GM12878 (cell line): ENCODE results near the gene CEP97. TPM values are rescaled to one million over a fixed set of nuclear protein-coding genes. Genes with fewer than 3 reads are reported as not detected.

Experiments
- ATAC-seq: fragments of 200-7000 bp; cut with Tn5 transposase; 3 replicates; pipeline ENCODE4 v1.9.1; 2020; ENCODE audit warnings: mild to moderate bottlenecking, moderate library complexity
- BruUV-seq: library from RNA; stranded (reverse); fragments of 400-500 nt; replicated peaks from 2 replicates; lab custom pipeline; 2021; lab: Mats Ljungman, UMichigan
- CTCF ChIA-PET: fragments of 300-600 bp; sonication (Branson Sonifier 250); formaldehyde crosslinking; extraction: SDS; loops from one replicate; lab custom pipeline; 2021; ENCODE audit warnings: inconsistent platforms; lab: Yijun Ruan, JAX
- POLR2A ChIA-PET: fragments of 350-600 bp; formaldehyde crosslinking; extraction: SDS; loops from one replicate; lab custom pipeline; 2021; ENCODE audit warnings: inconsistent platforms; lab: Charles Lee
- RAD21 ChIA-PET: fragments of 300-600 bp; sonication (Branson Sonifier 250); formaldehyde crosslinking; loops from one replicate; lab custom pipeline; 2023; ENCODE audit warnings: antibody characterized with exemption; ENCODE audit not compliant: unreplicated experiment; lab: Charles Lee
- SMC1A ChIA-PET: fragments of 300-600 bp; sonication (Branson Sonifier 250); formaldehyde crosslinking; loops from one replicate; lab custom pipeline; 2023; ENCODE audit not compliant: unreplicated experiment, uncharacterized antibody; lab: Charles Lee
- DNase-seq: peaks from one replicate; pipeline ENCODE4 v3.0.0-alpha.2; 2011; ENCODE audit warnings: low read depth, low spot score
- FAIRE-seq: peaks from 3 replicates; lab custom pipeline; 2011; peaks lifted over from hg19 to GRCh38; lab: Jason Lieb, UNC
- H2AFZ ChIP-seq: 2 replicates; pipeline ENCODE4 v1.6.0; 2011; ENCODE audit warnings: low read depth, low read length, control low read depth; ENCODE audit not compliant: control insufficient read depth
- H3K27ac ChIP-seq: 2 replicates; pipeline ENCODE4 v1.5.1; 2011; ENCODE audit warnings: control low read depth; ENCODE audit not compliant: control insufficient read depth, insufficient read depth
- H3K27me3 ChIP-seq, 2 experiments: replicated peaks in 1 of 2; 2 replicates each; pipeline versions ENCODE4 v1.6.0 to v1.6.1; 2011; ENCODE audit warnings: low read length in 1 of 2; ENCODE audit not compliant: control insufficient read depth in 2 of 2, insufficient read depth in 2 of 2
- H3K36me3 ChIP-seq, 2 experiments: 2 replicates each; pipeline ENCODE4 v1.5.1; 2011; ENCODE audit warnings: low read length in 1 of 2; ENCODE audit not compliant: control insufficient read depth in 2 of 2, insufficient read depth in 2 of 2
- H3K4me1 ChIP-seq: 2 replicates; pipeline ENCODE4 v1.6.1; 2011; ENCODE audit warnings: mild to moderate bottlenecking, low read length, moderate library complexity, mixed read lengths; ENCODE audit not compliant: control insufficient read depth, insufficient read depth
- H3K4me2 ChIP-seq: 2 replicates; pipeline ENCODE4 v1.6.0; 2011; ENCODE audit warnings: control low read depth; ENCODE audit not compliant: control insufficient read depth, insufficient read depth
- H3K4me3 ChIP-seq: fragments of 200-600 bp; sonication (generic); 2 replicates; pipeline ENCODE4 v1.5.1; 2016
- H3K79me2 ChIP-seq: 2 replicates; pipeline ENCODE4 v1.6.0; 2011; ENCODE audit warnings: low read length; ENCODE audit not compliant: control insufficient read depth, insufficient read depth
- H3K9ac ChIP-seq: 2 replicates; pipeline ENCODE4 v1.8.0; 2011; ENCODE audit warnings: low read length, control low read depth, mixed read lengths; ENCODE audit not compliant: control insufficient read depth, insufficient read depth
- H3K9me3 ChIP-seq: replicated peaks from 3 replicates; pipeline ENCODE4 v1.5.1; 2011; ENCODE audit warnings: mild to moderate bottlenecking, low read length; ENCODE audit not compliant: control insufficient read depth, insufficient read depth
- H4K20me1 ChIP-seq: 2 replicates; pipeline ENCODE4 v1.6.0; 2011; ENCODE audit not compliant: control insufficient read depth, insufficient read depth
- EED ChIP-seq: sonication (generic); IDR thresholded peaks from 2 replicates; pipeline ENCODE4 v1.6.1; 2016; ENCODE audit warnings: antibody characterized with exemption, low read depth
- SMAD5 ChIP-seq: IDR thresholded peaks from 2 replicates; pipeline ENCODE4 v1.6.1; 2016; ENCODE audit warnings: antibody characterized with exemption, low read depth
- SPI1 ChIP-seq: IDR thresholded peaks from 2 replicates; pipeline ENCODE4 v1.6.1; 2011; ENCODE audit warnings: low read depth, mild to moderate bottlenecking, low read length, moderate library complexity, borderline replicate concordance; ENCODE audit not compliant: insufficient read depth
- WGBS: methylation state at CpG from one replicate; pipeline ENCODE4 v1.1.6; 2016; ENCODE audit warnings: low lambda C conversion rate; ENCODE audit not compliant: insufficient replicate concordance, insufficient coverage; ENCODE audit errors: missing lambda C conversion rate; 5-methylcytosine and 5-hydroxymethylcytosine counted together
- in situ Hi-C: fragments of 300-500 bp; cut with MboI; formaldehyde crosslinking; loops from 9 replicates; pipeline ENCODE4 v1.14.3; 2018; ENCODE audit warnings: mixed read lengths
- intact Hi-C: fragments of 100-400 bp; cut with micrococcal nuclease; formaldehyde crosslinking; loops from one replicate; pipeline ENCODE4 v1.14.2; 2022; ENCODE audit not compliant: unreplicated experiment
- polyA plus RNA-seq, 11 experiments: library from polyadenylated mRNA; depleted of rRNA in 4 of 11; unstranded in 6 of 11; stranded (reverse) in 5 of 11; fragments of >200 nt; fragmentation: Nextera tagmentation in 4 of 11; fragmentation: Illumina TruSeq in 1 of 11; extraction: Ambion mirVana in 4 of 11; extraction: Trizol in 1 of 11; gene quantifications; 1 replicate in 1 of 11; 2 replicates in 10 of 11; pipeline versions ENCODE4 v1.2.1 to v1.2.3, GENCODE V29; 2011 to 2016; ENCODE audit warnings: inconsistent platforms in 2 of 11, missing spikeins in 2 of 11, low read depth in 1 of 11
- total RNA-seq, 4 experiments: library from RNA; depleted of rRNA in 3 of 4; stranded (reverse); fragments of >200 nt in 3 of 4; fragmentation: Illumina TruSeq in 1 of 4; extraction: Trizol in 1 of 4; gene quantifications; 2 replicates each; pipeline versions ENCODE4 v1.2.1 to v1.2.3, GENCODE V29; 2013 to 2021
- TF ChIP-seq, protein P1 (sequence below): fragments of 450-650 bp; IDR thresholded peaks from 2 replicates; pipeline ENCODE4 v1.6.1; 2017; ENCODE audit warnings: mild to moderate bottlenecking
- TF ChIP-seq, protein P2 (sequence below): fragments of 450-650 bp; IDR thresholded peaks from 2 replicates; pipeline ENCODE4 v1.6.1; 2016; ENCODE audit warnings: mild to moderate bottlenecking
- TF ChIP-seq, protein P3 (sequence below): fragments of 450-650 bp; IDR thresholded peaks from 2 replicates; pipeline ENCODE4 v1.6.1; 2016; ENCODE audit warnings: mild to moderate bottlenecking, moderate library complexity, borderline replicate concordance

CEP97 gene
- total and polyA plus RNA-seq, 10 of the 15 experiments (the other 5 are each of a cell fraction or from before 2014, with no cell fraction given): 1.9 to 13.7 (median 5.8) TPM

DNA sequence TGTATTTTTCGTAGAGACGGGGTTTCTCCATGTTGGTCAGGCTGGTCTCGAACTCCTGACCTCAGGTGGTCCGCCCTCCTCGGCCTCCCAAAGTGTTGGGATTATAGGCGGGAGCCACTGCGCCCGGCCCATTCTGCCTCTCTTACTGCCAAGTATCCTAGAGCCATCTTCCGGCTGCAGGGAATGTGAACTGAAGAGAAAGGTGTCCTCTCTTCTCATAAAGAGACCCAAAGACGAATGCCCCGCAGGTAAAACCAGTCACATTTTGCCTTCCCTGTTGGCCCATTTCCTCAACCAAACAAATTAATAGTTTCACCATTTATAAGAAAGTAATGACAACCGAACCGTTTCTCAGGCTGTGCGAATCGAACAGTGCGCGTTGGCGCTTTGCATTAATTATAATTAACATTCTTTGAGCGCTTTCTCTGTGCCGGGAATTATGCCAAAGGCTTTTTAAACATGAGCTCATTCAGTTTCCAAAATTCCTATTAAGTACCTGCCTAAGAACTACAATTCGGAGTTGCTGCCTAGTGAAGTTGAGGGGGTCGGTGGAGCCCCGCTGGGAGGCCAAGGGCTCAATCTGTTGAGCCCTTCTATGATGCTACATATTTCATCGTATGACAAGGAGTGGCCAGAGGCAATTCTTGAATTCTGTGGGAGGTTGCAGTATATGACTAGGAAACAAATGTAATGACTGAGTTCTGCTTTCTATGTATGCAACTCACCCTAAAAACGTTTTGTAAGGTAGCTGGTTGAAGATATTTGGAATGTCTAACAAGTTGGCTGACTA is 37.1 kb upstream of the CEP97 start:
- H3K27ac ChIP-seq: peak overlapping the region; percentile 76
- RAD21 ChIA-PET: interaction anchor here (1.1 to 1.2 kb wide), 2 partner anchors 10 to 37 kb away, joined by 3 to 8 read pairs; partner anchors contain the start of genes CEP97 and ZBTB11
- in situ Hi-C loops: loop anchor here (5.0 kb wide), 1 partner anchor 540 kb away; no protein-coding TSS in a partner anchor
- H3K4me3 ChIP-seq: peak overlapping the region; percentile 76
- intact Hi-C loops: no loop called here
- H4K20me1 ChIP-seq: no peaks in the 10 kb centered on the region; the same call in 1 of the 2 replicates
- POLR2A ChIA-PET: interaction anchor here (0.5 to 4.4 kb wide), 5 partner anchors 11 to 1194 kb away, joined by 4 to 46 read pairs (median 4); partner anchors contain the start of genes CEP97 and ZBTB11
- H3K36me3 ChIP-seq: peaks cover 0 to 11% of the 10 kb centered on the region in 2 experiments; a peak in 1 of 4 replicates
- no peaks in the 10 kb centered on the region for H3K27me3 ChIP-seq
- H3K9ac ChIP-seq: peak overlapping the region; percentile 82
- CTCF ChIA-PET: interaction anchor here (0.5 to 1.8 kb wide), 4 partner anchors 9 to 1371 kb away, joined by 3 to 6 read pairs (median 4); no protein-coding TSS in a partner anchor
- H2AFZ ChIP-seq: no peak overlapping the region; the same call in 1 of the 2 replicates
- FAIRE-seq (no peak), ATAC-seq (no peak), DNase-seq (no peak)
- SMC1A ChIA-PET: interaction anchor here (0.7 to 3.4 kb wide), 4 partner anchors 10 to 396 kb away, joined by 3 to 11 read pairs (median 6); partner anchors contain the start of gene ZBTB11
- H3K79me2 ChIP-seq: peaks cover 44% of the 10 kb centered on the region
- peaks cover 12% of the 10 kb centered on the region for H3K4me1 ChIP-seq
- TSS peak; percentile 83 for BruUV-seq
- no peaks in the 10 kb centered on the region for H3K9me3 ChIP-seq
- peak overlapping the region; percentile 87 for H3K4me2 ChIP-seq
- TF ChIP-seq, protein P1, sequence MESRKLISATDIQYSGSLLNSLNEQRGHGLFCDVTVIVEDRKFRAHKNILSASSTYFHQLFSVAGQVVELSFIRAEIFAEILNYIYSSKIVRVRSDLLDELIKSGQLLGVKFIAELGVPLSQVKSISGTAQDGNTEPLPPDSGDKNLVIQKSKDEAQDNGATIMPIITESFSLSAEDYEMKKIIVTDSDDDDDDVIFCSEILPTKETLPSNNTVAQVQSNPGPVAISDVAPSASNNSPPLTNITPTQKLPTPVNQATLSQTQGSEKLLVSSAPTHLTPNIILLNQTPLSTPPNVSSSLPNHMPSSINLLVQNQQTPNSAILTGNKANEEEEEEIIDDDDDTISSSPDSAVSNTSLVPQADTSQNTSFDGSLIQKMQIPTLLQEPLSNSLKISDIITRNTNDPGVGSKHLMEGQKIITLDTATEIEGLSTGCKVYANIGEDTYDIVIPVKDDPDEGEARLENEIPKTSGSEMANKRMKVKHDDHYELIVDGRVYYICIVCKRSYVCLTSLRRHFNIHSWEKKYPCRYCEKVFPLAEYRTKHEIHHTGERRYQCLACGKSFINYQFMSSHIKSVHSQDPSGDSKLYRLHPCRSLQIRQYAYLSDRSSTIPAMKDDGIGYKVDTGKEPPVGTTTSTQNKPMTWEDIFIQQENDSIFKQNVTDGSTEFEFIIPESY: peak; percentile 41; the same call in 1 of the 2 replicates
- TF ChIP-seq SMAD5: no peak
- TF ChIP-seq EED: no peak
- TF ChIP-seq, protein P2, sequence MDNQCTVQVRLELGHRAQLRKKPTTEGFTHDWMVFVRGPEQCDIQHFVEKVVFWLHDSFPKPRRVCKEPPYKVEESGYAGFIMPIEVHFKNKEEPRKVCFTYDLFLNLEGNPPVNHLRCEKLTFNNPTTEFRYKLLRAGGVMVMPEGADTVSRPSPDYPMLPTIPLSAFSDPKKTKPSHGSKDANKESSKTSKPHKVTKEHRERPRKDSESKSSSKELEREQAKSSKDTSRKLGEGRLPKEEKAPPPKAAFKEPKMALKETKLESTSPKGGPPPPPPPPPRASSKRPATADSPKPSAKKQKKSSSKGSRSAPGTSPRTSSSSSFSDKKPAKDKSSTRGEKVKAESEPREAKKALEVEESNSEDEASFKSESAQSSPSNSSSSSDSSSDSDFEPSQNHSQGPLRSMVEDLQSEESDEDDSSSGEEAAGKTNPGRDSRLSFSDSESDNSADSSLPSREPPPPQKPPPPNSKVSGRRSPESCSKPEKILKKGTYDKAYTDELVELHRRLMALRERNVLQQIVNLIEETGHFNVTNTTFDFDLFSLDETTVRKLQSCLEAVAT: peak; percentile 83
- TF ChIP-seq SPI1: no peak; the same call in 1 of the 2 replicates
- TF ChIP-seq, protein P3, sequence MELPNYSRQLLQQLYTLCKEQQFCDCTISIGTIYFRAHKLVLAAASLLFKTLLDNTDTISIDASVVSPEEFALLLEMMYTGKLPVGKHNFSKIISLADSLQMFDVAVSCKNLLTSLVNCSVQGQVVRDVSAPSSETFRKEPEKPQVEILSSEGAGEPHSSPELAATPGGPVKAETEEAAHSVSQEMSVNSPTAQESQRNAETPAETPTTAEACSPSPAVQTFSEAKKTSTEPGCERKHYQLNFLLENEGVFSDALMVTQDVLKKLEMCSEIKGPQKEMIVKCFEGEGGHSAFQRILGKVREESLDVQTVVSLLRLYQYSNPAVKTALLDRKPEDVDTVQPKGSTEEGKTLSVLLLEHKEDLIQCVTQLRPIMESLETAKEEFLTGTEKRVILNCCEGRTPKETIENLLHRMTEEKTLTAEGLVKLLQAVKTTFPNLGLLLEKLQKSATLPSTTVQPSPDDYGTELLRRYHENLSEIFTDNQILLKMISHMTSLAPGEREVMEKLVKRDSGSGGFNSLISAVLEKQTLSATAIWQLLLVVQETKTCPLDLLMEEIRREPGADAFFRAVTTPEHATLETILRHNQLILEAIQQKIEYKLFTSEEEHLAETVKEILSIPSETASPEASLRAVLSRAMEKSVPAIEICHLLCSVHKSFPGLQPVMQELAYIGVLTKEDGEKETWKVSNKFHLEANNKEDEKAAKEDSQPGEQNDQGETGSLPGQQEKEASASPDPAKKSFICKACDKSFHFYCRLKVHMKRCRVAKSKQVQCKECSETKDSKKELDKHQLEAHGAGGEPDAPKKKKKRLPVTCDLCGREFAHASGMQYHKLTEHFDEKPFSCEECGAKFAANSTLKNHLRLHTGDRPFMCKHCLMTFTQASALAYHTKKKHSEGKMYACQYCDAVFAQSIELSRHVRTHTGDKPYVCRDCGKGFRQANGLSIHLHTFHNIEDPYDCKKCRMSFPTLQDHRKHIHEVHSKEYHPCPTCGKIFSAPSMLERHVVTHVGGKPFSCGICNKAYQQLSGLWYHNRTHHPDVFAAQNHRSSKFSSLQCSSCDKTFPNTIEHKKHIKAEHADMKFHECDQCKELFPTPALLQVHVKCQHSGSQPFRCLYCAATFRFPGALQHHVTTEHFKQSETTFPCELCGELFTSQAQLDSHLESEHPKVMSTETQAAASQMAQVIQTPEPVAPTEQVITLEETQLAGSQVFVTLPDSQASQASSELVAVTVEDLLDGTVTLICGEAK: 0 out of 2 replicates have a peak, but pooled peaks have one; percentile 12
- 59% methylated on average over 24 of the region's 25 CpGs for WGBS
